OCI-LY1 (cell line): ENCODE measurements around the gene SOD2.
A peak's percentile ranks its signal among the peaks of the same experiment; 100 is the strongest.

Experiments
- H2AFZ ChIP-seq: fragments of 200-600 bp; sonication (generic), shearing (Covaris generic); 2 replicates; pipeline ENCODE4 v1.6.0; 2014; ENCODE audit warnings: antibody characterized with exemption, mild to moderate bottlenecking, low read length
- H3F3A ChIP-seq: fragments of 200-600 bp; sonication (generic), shearing (Covaris generic); 2 replicates; pipeline ENCODE4 v1.6.0; 2014; ENCODE audit warnings: mild to moderate bottlenecking, antibody characterized with exemption, low read length, moderate library complexity; ENCODE audit not compliant: insufficient read depth
- H3K27ac ChIP-seq: fragments of 200-600 bp; sonication (generic); 2 replicates; pipeline ENCODE4 v1.5.1; 2014; ENCODE audit warnings: low read length, mixed run types, mild to moderate bottlenecking, low read depth; ENCODE audit not compliant: poor library complexity, severe bottlenecking
- H3K27me3 ChIP-seq: fragments of 200-600 bp; sonication (generic); 2 replicates; pipeline ENCODE4 v1.6.0; 2014; ENCODE audit warnings: antibody characterized with exemption, mild to moderate bottlenecking, low read length, moderate library complexity; ENCODE audit not compliant: insufficient read depth
- H3K36me3 ChIP-seq: fragments of 200-600 bp; sonication (generic); 2 replicates; pipeline ENCODE4 v1.6.1; 2014; ENCODE audit warnings: mild to moderate bottlenecking, antibody characterized with exemption, low read length, moderate library complexity, mixed read lengths; ENCODE audit not compliant: insufficient read depth
- H3K4me1 ChIP-seq: fragments of 200-600 bp; sonication (generic); 2 replicates; pipeline ENCODE4 v1.5.1; 2014; ENCODE audit warnings: mild to moderate bottlenecking, low read length, moderate library complexity; ENCODE audit not compliant: insufficient read depth, severe bottlenecking
- H3K4me2 ChIP-seq: fragments of 200-600 bp; sonication (generic), shearing (Covaris generic); 2 replicates; pipeline ENCODE4 v1.6.1; 2014; ENCODE audit warnings: low read length
- H3K4me3 ChIP-seq: fragments of 200-600 bp; sonication (generic); 2 replicates; pipeline ENCODE4 v1.5.1; 2014; ENCODE audit warnings: low read length, low read depth, mild to moderate bottlenecking, mixed read lengths; ENCODE audit not compliant: poor library complexity, severe bottlenecking
- H3K79me2 ChIP-seq: fragments of 200-600 bp; shearing (Covaris generic); 2 replicates; pipeline ENCODE4 v1.6.1; 2016; ENCODE audit warnings: mixed run types, low read length, mixed read lengths; ENCODE audit not compliant: insufficient read depth
- H3K9ac ChIP-seq: fragments of 200-600 bp; sonication (generic), shearing (Covaris generic); 2 replicates; pipeline ENCODE4 v1.6.1; 2014; ENCODE audit warnings: mild to moderate bottlenecking, low read length, mixed read lengths
- H3K9me2 ChIP-seq: fragments of 200-600 bp; sonication (generic), shearing (Covaris generic); 2 replicates; pipeline ENCODE4 v1.6.1; 2014; ENCODE audit warnings: low read depth, mild to moderate bottlenecking, low read length, mixed read lengths
- H3K9me3 ChIP-seq: fragments of 200-600 bp; shearing (Covaris generic); 2 replicates; pipeline ENCODE4 v1.6.1; 2014; ENCODE audit warnings: low read length, mixed read lengths
- H4K20me1 ChIP-seq: fragments of 200-600 bp; sonication (generic), shearing (Covaris generic); 2 replicates; pipeline ENCODE4 v1.6.0; 2016; ENCODE audit warnings: mild to moderate bottlenecking, low read length; ENCODE audit not compliant: insufficient read depth
- CTCF ChIP-seq: fragments of 200-600 bp; sonication (generic), shearing (Covaris generic); IDR thresholded peaks from 2 replicates; pipeline ENCODE4 v1.5.1; 2017; ENCODE audit warnings: mild to moderate bottlenecking, antibody characterized with exemption, low read length, moderate library complexity, mixed read lengths
- EZH2 ChIP-seq: fragments of 200-600 bp; sonication (generic), shearing (Covaris generic); IDR thresholded peaks from 2 replicates; pipeline ENCODE4 v1.8.0; 2017; ENCODE audit warnings: borderline replicate concordance, mixed run types, mild to moderate bottlenecking, antibody characterized with exemption, low read length, moderate library complexity, mixed read lengths

Gene SOD2

GRCh38 chr6:159701413-159701999 lies 8.5 kb upstream of the SOD2 start:
- Histone ChIP-seq H3K9me3 (no peaks in the 10 kb centered on the region), H3K4me3 (no peak overlapping the region), H3K4me1 (peaks cover 12% of the 10 kb centered on the region), H3K36me3 (no peaks in the 10 kb centered on the region), H3K27me3 (no peaks in the 10 kb centered on the region), H2AFZ (no peak overlapping the region), H4K20me1 (no peaks in the 10 kb centered on the region), H3K9me2 (no peaks in the 10 kb centered on the region), H3K9ac (no peak overlapping the region), H3K27ac (no peak overlapping the region), H3F3A (no peaks in the 10 kb centered on the region), H3K79me2 (no peaks in the 10 kb centered on the region), H3K4me2 (no peak overlapping the region)
- no peak for TF ChIP-seq EZH2
- TF ChIP-seq CTCF = no peak

GRCh38 chr6:159700970-159701369 lies 7.9 kb upstream of the SOD2 start:
- Histone ChIP-seq H3K27ac (no peak overlapping the region), H3K79me2 (no peaks in the 10 kb centered on the region), H2AFZ (no peak overlapping the region), H3K4me2 (0 out of 2 replicates have a peak overlapping the region, but pooled peaks have one; percentile 3), H4K20me1 (no peaks in the 10 kb centered on the region), H3K9me2 (no peaks in the 10 kb centered on the region), H3K9me3 (no peaks in the 10 kb centered on the region), H3K4me3 (no peak overlapping the region), H3K27me3 (no peaks in the 10 kb centered on the region), H3K36me3 (no peaks in the 10 kb centered on the region), H3F3A (no peaks in the 10 kb centered on the region), H3K4me1 (peaks cover 12% of the 10 kb centered on the region), H3K9ac (no peak overlapping the region)
- no peak for TF ChIP-seq EZH2
- TF ChIP-seq CTCF = no peak

GRCh38 chr6:159695984-159696383 lies 2.9 kb upstream of the SOD2 start:
- no peak overlapping the region for H3K27ac ChIP-seq
- no peaks in the 10 kb centered on the region; the same call in 1 of the 2 replicates for H3K79me2 ChIP-seq
- peaks cover 26% of the 10 kb centered on the region for H3K4me1 ChIP-seq
- H3K36me3 ChIP-seq = no peaks in the 10 kb centered on the region
- H4K20me1 ChIP-seq = no peaks in the 10 kb centered on the region
- no peak overlapping the region for H3K4me2 ChIP-seq
- H3K9me3 ChIP-seq = no peaks in the 10 kb centered on the region
- H3K4me3 ChIP-seq = no peak overlapping the region
- H3K9ac ChIP-seq = no peak overlapping the region
- no peaks in the 10 kb centered on the region for H3F3A ChIP-seq
- no peak overlapping the region for H2AFZ ChIP-seq
- no peaks in the 10 kb centered on the region for H3K9me2 ChIP-seq
- no peak for TF ChIP-seq EZH2
- no peak for TF ChIP-seq CTCF
- no peaks in the 10 kb centered on the region for H3K27me3 ChIP-seq
